Measurements from ENCODE around the gene ARHGEF1. TPM values are rescaled to one million over a fixed set of nuclear protein-coding genes. Genes with fewer than 3 reads are reported as not detected.
A peak's percentile ranks its signal among the peaks of the same experiment; 100 is the strongest.
"Not testable (repeated sequence)": the region's sequence is repeated elsewhere in the genome, so short reads cannot be mapped to it uniquely, and the experiment has no call there.

Gene ARHGEF1
- total and polyA plus RNA-seq, 12 donors, result 7.3 to 443 (median 54.1) TPM

DNA sequence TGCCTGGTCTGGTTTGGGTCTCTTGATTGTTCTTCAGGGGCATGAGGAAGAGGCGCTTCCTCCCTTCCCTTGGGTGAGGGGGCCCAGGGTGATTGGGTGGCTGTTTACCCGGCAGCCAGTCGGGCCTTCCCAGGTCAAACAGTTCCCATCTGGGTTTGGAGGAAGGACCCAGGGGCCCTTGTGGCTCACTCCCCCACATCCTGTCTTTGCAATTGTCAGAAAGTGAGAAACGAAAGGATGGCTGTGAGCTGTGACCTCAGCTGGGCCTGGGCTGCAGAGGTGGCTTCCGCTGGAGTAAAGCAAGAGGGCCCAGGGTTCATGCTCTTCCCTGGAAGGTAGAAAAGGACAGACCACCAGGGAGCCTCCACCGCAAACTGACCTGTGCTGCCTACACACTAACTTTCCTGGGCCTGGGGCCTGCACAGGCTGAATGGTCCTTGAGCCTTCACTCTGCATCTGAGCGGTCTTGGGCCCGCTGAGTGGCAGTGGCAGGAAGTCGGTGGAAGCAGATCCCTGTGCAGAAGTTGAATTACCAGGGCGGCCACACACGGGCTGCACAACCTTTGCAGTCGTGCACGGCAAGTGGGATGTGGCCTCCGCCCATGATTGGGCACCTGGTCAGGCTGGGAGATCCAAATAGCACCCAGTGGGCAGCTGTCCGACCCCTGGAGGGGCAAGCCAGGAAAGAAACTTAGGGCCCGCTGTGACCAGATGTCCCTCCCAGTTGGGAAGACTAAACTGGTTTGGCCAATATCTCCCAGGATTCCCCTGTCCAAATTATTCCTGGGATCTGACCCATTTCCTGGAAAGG, 11.2 kb upstream of the ARHGEF1 start:
- intact Hi-C loops (cut with DNase I), result loop anchor here in 1 of 2 donors (10.0 kb wide), 1 partner anchor 83 kb away; the partner anchor contains the start of gene RABAC1
- Histone ChIP-seq H3K36me3 (replicated peaks in 1 of 2) (peaks cover 0 to 54% of the 10 kb centered on the region in 2 donors), H3K4me1 (replicated peaks in 1 of 2) (no peaks in the 10 kb centered on the region), H3K9me3 (replicated peaks in 1 of 3) (no peaks in the 10 kb centered on the region), H3K27ac (peak overlapping the region in 1 of 5 donors; percentile 1), H3K4me3 (no peak overlapping the region), H3K27me3 (no peaks in the 10 kb centered on the region)
- no peak for TF ChIP-seq POLR2A (IDR thresholded peaks at IDR 0.05)
- TF ChIP-seq, protein P1, sequence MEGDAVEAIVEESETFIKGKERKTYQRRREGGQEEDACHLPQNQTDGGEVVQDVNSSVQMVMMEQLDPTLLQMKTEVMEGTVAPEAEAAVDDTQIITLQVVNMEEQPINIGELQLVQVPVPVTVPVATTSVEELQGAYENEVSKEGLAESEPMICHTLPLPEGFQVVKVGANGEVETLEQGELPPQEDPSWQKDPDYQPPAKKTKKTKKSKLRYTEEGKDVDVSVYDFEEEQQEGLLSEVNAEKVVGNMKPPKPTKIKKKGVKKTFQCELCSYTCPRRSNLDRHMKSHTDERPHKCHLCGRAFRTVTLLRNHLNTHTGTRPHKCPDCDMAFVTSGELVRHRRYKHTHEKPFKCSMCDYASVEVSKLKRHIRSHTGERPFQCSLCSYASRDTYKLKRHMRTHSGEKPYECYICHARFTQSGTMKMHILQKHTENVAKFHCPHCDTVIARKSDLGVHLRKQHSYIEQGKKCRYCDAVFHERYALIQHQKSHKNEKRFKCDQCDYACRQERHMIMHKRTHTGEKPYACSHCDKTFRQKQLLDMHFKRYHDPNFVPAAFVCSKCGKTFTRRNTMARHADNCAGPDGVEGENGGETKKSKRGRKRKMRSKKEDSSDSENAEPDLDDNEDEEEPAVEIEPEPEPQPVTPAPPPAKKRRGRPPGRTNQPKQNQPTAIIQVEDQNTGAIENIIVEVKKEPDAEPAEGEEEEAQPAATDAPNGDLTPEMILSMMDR (IDR thresholded peaks at IDR 0.05), result no peak
- 62 to 73% (median 64%) methylated on average over 10 to 16 of the region's 16 CpGs for WGBS, 4 donors
- DNase-seq, result no peak

DNA sequence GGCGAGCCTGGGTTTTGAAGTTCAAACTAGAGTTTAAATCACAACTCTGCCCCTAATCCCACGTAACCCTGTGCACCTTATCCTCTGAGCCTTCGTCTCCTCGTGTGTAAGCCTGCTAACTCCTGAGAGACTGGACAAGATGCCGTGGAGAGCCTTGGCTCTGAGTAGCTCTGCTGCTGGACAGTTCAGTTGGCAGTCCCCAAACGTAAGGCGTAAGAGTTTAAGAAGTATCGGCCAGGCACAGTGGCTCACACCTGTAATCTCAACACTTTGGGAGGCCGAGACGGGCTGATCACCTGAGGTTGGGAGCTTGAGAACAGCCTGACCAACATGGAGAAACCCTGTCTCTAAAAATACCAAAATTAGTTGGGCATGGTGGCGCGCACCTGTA, 10.6 kb upstream of the ARHGEF1 start:
- no peaks in the 10 kb centered on the region for H3K27me3 ChIP-seq
- intact Hi-C loops (cut with DNase I), result loop anchor here in 1 of 2 donors (10.0 kb wide), 1 partner anchor 82 kb away; the partner anchor contains the start of gene RABAC1
- peaks cover 0 to 48% of the 10 kb centered on the region in 2 donors for H3K36me3 ChIP-seq (replicated peaks in 1 of 2)
- no peak overlapping the region for H3K27ac ChIP-seq
- H3K4me1 ChIP-seq (replicated peaks in 1 of 2), result no peaks in the 10 kb centered on the region
- TF ChIP-seq, protein P1 (IDR thresholded peaks at IDR 0.05), result no peak
- TF ChIP-seq POLR2A (IDR thresholded peaks at IDR 0.05), result no peak
- 79 to 89% (median 87%) methylated on average over 9 to 12 of the region's 12 CpGs for WGBS, 4 donors
- H3K9me3 ChIP-seq (replicated peaks in 1 of 3), result no peaks in the 10 kb centered on the region
- DNase-seq, result no peak
- H3K4me3 ChIP-seq, result no peak overlapping the region

DNA sequence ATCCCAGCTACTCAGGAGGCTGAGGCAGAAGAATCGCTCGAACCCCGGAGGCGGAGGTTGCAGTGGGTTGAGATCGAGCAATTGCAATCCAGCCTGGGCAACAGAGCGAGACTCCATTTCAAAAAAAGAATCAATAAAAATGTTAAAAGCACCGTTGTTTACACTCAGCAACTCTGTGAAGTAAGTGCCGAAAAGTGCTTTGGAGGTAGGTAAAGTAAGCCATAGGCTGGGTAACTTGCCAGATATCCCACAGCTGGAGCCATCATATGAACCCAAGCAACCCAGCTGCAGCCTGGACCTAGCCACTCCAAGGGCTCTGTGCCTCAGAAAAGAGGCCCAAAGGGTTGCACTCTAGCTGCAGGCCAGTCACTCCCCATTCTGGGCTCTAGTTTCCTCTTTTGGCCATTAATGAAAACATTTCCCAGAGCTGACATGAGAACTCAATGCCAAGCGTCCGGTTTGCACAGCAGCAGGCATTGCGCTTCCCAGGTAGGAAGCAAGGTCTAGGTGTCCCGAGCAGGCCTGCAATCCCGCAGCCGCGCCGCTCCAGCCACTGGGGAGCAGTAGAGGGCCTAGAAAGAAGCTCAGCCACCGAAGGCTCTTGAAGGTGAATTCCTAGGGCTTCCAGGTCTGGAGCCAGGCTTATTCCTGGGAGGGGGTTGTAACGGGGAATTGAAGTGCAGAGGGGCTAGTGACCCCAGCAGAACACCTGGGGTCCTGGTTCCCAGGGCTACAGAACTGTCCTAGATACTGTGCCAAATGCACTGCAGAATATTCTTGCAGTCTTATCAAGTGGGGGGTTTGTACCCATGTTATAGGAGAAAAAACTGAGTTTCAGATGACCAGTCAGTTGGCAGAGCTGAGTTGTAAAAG, 10.0 kb upstream of the ARHGEF1 start:
- intact Hi-C loops (cut with DNase I), result loop anchor here in 1 of 2 donors (10.0 kb wide), 1 partner anchor 82 kb away; the partner anchor contains the start of gene RABAC1
- TF ChIP-seq, protein P1 (IDR thresholded peaks at IDR 0.05), result peak; percentile 25 to 67 (median 56)
- TF ChIP-seq POLR2A (IDR thresholded peaks at IDR 0.05), result no peak

DNA sequence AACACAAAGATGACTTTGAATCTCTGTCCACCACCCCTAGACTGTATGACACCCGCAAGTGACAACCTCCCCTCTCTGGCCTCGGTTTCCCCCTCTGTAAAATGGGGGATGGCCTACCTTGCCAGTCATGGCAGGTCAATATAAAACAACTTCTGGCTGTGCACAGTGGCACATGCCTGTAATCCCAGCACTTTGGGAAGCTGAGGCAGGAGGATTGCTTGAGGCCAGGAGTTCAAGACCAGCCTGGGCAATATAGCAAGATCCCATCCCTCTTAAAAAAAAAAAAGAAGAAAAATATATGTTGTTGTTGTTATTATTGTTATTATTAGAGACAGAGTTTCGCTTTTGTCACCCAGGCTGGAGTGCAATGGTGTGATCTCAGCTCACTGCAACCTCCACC, 7.0 kb upstream of the ARHGEF1 start:
- intact Hi-C loops (cut with DNase I), result loop anchor here (5.0 to 10.0 kb wide), 2 partner anchors 71 to 79 kb away; partner anchors contain the start of gene RABAC1 (in 1 of the 2)
- not testable (repeated sequence) for DNase-seq; H3K4me1 ChIP-seq (replicated peaks in 1 of 2); H3K4me3 ChIP-seq; H3K9me3 ChIP-seq (replicated peaks in 1 of 3); H3K27me3 ChIP-seq; H3K27ac ChIP-seq
- WGBS, 4 donors, result 73 to 85% (median 75%) methylated on average over 3 of the region's 3 CpGs
- peaks cover 0 to 12% of the 10 kb centered on the region in 2 donors for H3K36me3 ChIP-seq (replicated peaks in 1 of 2)

More for the DNA sequence above, 10.0 kb upstream of the ARHGEF1 start:
- 44 to 67% (median 50%) methylated on average over 12 to 18 of the region's 18 CpGs for WGBS, 4 donors
- peak; percentile 58 to 76 (median 67) for DNase-seq
- Histone ChIP-seq H3K27ac (no peak overlapping the region), H3K27me3 (no peaks in the 10 kb centered on the region), H3K36me3 (replicated peaks in 1 of 2) (peaks cover 0 to 42% of the 10 kb centered on the region in 2 donors), H3K4me3 (no peak overlapping the region), H3K9me3 (replicated peaks in 1 of 3) (no peaks in the 10 kb centered on the region), H3K4me1 (replicated peaks in 1 of 2) (no peaks in the 10 kb centered on the region)
